Tibial nerve (tissue), 4 donors: Measurements from ENCODE around the gene FAHD2A. TPM values are rescaled to one million over a fixed set of nuclear protein-coding genes. Genes with fewer than 3 reads are reported as not detected.
"Not testable (repeated sequence)": the region's sequence is repeated elsewhere in the genome, so short reads cannot be mapped to it uniquely, and the experiment has no call there.

ENCODE experiments used
- DNase-seq, 2 donors: peaks; one replicate each; pipeline ENCODE4 v3.0.0-alpha.2; 2019; ENCODE audit warnings: low spot score in 2 of 2
- H3K27ac ChIP-seq, 4 donors: fragments of 200-600 bp; sonication (generic) in 3 of 4; one replicate each; pipeline ENCODE4 v1.5.1; 2017 to 2019; ENCODE audit warnings: mild to moderate bottlenecking in 1 of 4
- H3K27me3 ChIP-seq, 2 donors: fragments of 200-600 bp; sonication (generic) in 1 of 2; one replicate each; pipeline versions ENCODE4 v1.5.1 to v1.6.0; 2017 to 2019
- H3K36me3 ChIP-seq, 3 donors: fragments of 200-600 bp; sonication (generic); one replicate each; pipeline ENCODE4 v1.5.1; 2018 to 2019
- H3K4me1 ChIP-seq, 4 donors: fragments of 200-600 bp; sonication (generic) in 3 of 4; one replicate each; pipeline ENCODE4 v1.5.1; 2017 to 2019
- H3K4me3 ChIP-seq, 4 donors: fragments of 200-600 bp; sonication (generic) in 3 of 4; one replicate each; pipeline ENCODE4 v1.5.1; 2017 to 2019; ENCODE audit warnings: mild to moderate bottlenecking in 1 of 4, moderate library complexity in 1 of 4
- H3K9me3 ChIP-seq, 4 donors: fragments of 200-600 bp; sonication (generic) in 3 of 4; one replicate each; pipeline ENCODE4 v1.5.1; 2017 to 2019
- CTCF ChIP-seq, 5 experiments: fragments of 200-600 bp in 3 of 5; fragments of 450-650 bp in 2 of 5; sonication (generic) in 3 of 5; IDR thresholded peaks; one replicate each; pipeline ENCODE4 v1.5.1; 2016 to 2019; ENCODE audit warnings: antibody characterized with exemption in 5 of 5, mild to moderate bottlenecking in 3 of 5, moderate library complexity in 2 of 5
- EP300 ChIP-seq, 2 donors: sonication (generic); formaldehyde crosslinking; IDR thresholded peaks; one replicate each; pipeline ENCODE4 v1.6.1; 2017; ENCODE audit warnings: antibody characterized with exemption in 2 of 2, mild to moderate bottlenecking in 1 of 2
- POLR2A ChIP-seq, 2 donors: fragments of 450-650 bp; IDR thresholded peaks; one replicate each; pipeline ENCODE4 v1.6.1; 2017; ENCODE audit warnings: antibody characterized with exemption in 2 of 2, mild to moderate bottlenecking in 2 of 2, moderate library complexity in 2 of 2
- WGBS, 2 donors: methylation state at CpG; one replicate each; pipeline ENCODE4 v1.1.5; 2018; 5-methylcytosine and 5-hydroxymethylcytosine counted together
- total RNA-seq, 4 donors: library from RNA; depleted of rRNA; stranded (reverse); fragments of >200 nt; gene quantifications; one replicate each; pipeline ENCODE4 v1.1.0, GENCODE V29; 2016

The FAHD2A gene
- total RNA-seq, 4 donors from 2014 or later, result 21.0 to 34.5 (median 24.8) TPM

GRCh38 chr2:95399061-95399460, 3.4 kb upstream of the FAHD2A start:
- Histone ChIP-seq H3K4me1 (peaks cover 0 to 24% (median 12%) of the 10 kb centered on the region in 4 donors), H3K27me3 (no peaks in the 10 kb centered on the region), H3K9me3 (no peaks in the 10 kb centered on the region), H3K4me3 (no peak overlapping the region), H3K36me3 (no peaks in the 10 kb centered on the region), H3K27ac (no peak overlapping the region)
- TF ChIP-seq POLR2A (IDR thresholded peaks at IDR 0.05) (no peak), EP300 (IDR thresholded peaks at IDR 0.05) (no peak), CTCF (IDR thresholded peaks at IDR 0.05) (no peak)
- 94% methylated on average over 7 of the region's 7 CpGs for WGBS, 2 donors
- no peak for DNase-seq

GRCh38 chr2:95401480-95401879, 1.0 kb upstream of the FAHD2A start:
- 72% methylated on average over 9 of the region's 9 CpGs for WGBS, 2 donors
- H3K9me3 ChIP-seq, result no peaks in the 10 kb centered on the region
- no peak for TF ChIP-seq CTCF (IDR thresholded peaks at IDR 0.05)
- no peak for TF ChIP-seq EP300 (IDR thresholded peaks at IDR 0.05)
- TF ChIP-seq POLR2A (IDR thresholded peaks at IDR 0.05), result no peak
- H3K27ac ChIP-seq, result peak overlapping the region in 1 of 4 donors; percentile 76
- no peaks in the 10 kb centered on the region for H3K36me3 ChIP-seq
- peaks cover 0 to 33% (median 14%) of the 10 kb centered on the region in 4 donors for H3K4me1 ChIP-seq
- H3K4me3 ChIP-seq, result peak overlapping the region; percentile 71 to 95 (median 90)
- DNase-seq, result no peak
- H3K27me3 ChIP-seq, result no peaks in the 10 kb centered on the region

- not testable (repeated sequence) for H3K27me3 ChIP-seq, H3K9me3 ChIP-seq, H3K36me3 ChIP-seq
- DNase-seq, result peak in 1 of 2 donors; percentile 17
- 0 to 2% methylated on average over 3 to 10 of the region's 10 CpGs for WGBS, 2 donors
- peaks cover 0 to 33% (median 14%) of the 10 kb centered on the region in 4 donors for H3K4me1 ChIP-seq
- peak overlapping the region; percentile 71 to 95 (median 90) for H3K4me3 ChIP-seq
- peak overlapping the region; percentile 75 to 91 (median 83) for H3K27ac ChIP-seq
Observed at GRCh38 chr2:95402004-95402369, 521 bp upstream of the FAHD2A start.

- H3K36me3 ChIP-seq, DNase-seq, H3K9me3 ChIP-seq, H3K27me3 ChIP-seq: not testable (repeated sequence)
- Histone ChIP-seq H3K27ac (peak overlapping the region; percentile 75 to 91 (median 83)), H3K4me3 (peak overlapping the region; percentile 71 to 95 (median 90)), H3K4me1 (peaks cover 0 to 33% (median 14%) of the 10 kb centered on the region in 4 donors)
- peak in 2 of 5 experiments; percentile 35 to 39 for TF ChIP-seq CTCF (IDR thresholded peaks at IDR 0.05)
- 4 to 5% methylated on average over 5 of the region's 5 CpGs for WGBS, 2 donors
Observed at GRCh38 chr2:95403204-95403721, 755 bp downstream of the FAHD2A start.

GRCh38 chr2:95403824-95404223, 1.3 kb downstream of the FAHD2A start:
- H3K9me3 ChIP-seq, DNase-seq, H3K27ac ChIP-seq, H3K27me3 ChIP-seq: not testable (repeated sequence)
- 75 to 78% methylated on average over 5 of the region's 5 CpGs for WGBS, 2 donors
- peaks cover 0 to 33% (median 14%) of the 10 kb centered on the region in 4 donors for H3K4me1 ChIP-seq
- peak overlapping the region in 1 of 4 donors; percentile 95 for H3K4me3 ChIP-seq
- peaks cover 0 to 14% (median 0%) of the 10 kb centered on the region in 3 donors for H3K36me3 ChIP-seq

GRCh38 chr2:95404676-95405075, 2.2 kb downstream of the FAHD2A start:
- Histone ChIP-seq H3K36me3 (peaks cover 0 to 19% (median 0%) of the 10 kb centered on the region in 3 donors), H3K4me1 (peaks cover 0 to 33% (median 14%) of the 10 kb centered on the region in 4 donors)
- not testable (repeated sequence) for H3K9me3 ChIP-seq, H3K4me3 ChIP-seq, DNase-seq, H3K27ac ChIP-seq, H3K27me3 ChIP-seq
- WGBS, 2 donors, result 82 to 90% methylated on average over 3 of the region's 3 CpGs

GRCh38 chr2:95411239-95411638, 8.7 kb downstream of the FAHD2A start:
- H3K36me3 ChIP-seq, result peaks cover 0 to 57% (median 0%) of the 10 kb centered on the region in 3 donors
- not testable (repeated sequence) for H3K27ac ChIP-seq, H3K4me1 ChIP-seq, DNase-seq, H3K27me3 ChIP-seq, H3K4me3 ChIP-seq, H3K9me3 ChIP-seq
- WGBS, 2 donors, result 91 to 94% methylated on average over 3 to 5 of the region's 5 CpGs
